IMR-90 (cell line): ENCODE results near the gene CMC2. TPM values are rescaled to one million over a fixed set of nuclear protein-coding genes. Genes with fewer than 3 reads are reported as not detected.

ENCODE experiments used
- ATAC-seq: fragments of 200-7000 bp; cut with Tn5 transposase; 2 replicates; pipeline ENCODE4 v1.9.1; 2020; ENCODE audit warnings: low read depth, mild to moderate bottlenecking, moderate library complexity
- BruUV-seq: library from RNA; stranded (reverse); fragments of 400-500 nt; replicated peaks from 2 replicates; lab custom pipeline; 2021; lab: Mats Ljungman, UMichigan
- CTCF ChIA-PET: fragments of 300-600 bp; formaldehyde crosslinking; extraction: SDS; loops from one replicate; lab custom pipeline; 2021; ENCODE audit warnings: antibody characterized with exemption; lab: Yijun Ruan, JAX
- POLR2A ChIA-PET: fragments of 300-600 bp; sonication (Branson Sonifier 250); formaldehyde crosslinking; loops from one replicate; lab custom pipeline; 2022; ENCODE audit warnings: antibody characterized with exemption; ENCODE audit not compliant: unreplicated experiment; lab: Charles Lee
- DNase-seq: peaks from one replicate; pipeline ENCODE4 v3.0.0; 2013
- H2AFZ ChIP-seq: replicated peaks from 2 replicates; pipeline ENCODE3; 2013; ENCODE audit warnings: low read length, mild to moderate bottlenecking; ENCODE audit not compliant: poor library complexity
- H2AK5ac ChIP-seq: 2 replicates; pipeline ENCODE4 v1.6.1; 2013; ENCODE audit warnings: low read depth, low read length, inconsistent platforms
- H2AK9ac ChIP-seq: replicated peaks from 2 replicates; pipeline ENCODE3; 2013; ENCODE audit warnings: mild to moderate bottlenecking, low read depth, low read length, moderate library complexity; ENCODE audit not compliant: poor library complexity
- H2BK120ac ChIP-seq: 2 replicates; pipeline ENCODE4 v1.6.1; 2013; ENCODE audit warnings: low read depth, low read length, inconsistent platforms
- H2BK15ac ChIP-seq: 3 replicates; pipeline ENCODE4 v1.6.1; 2013; ENCODE audit warnings: low read depth, low read length, inconsistent platforms
- H2BK20ac ChIP-seq: 2 replicates; pipeline ENCODE4 v1.6.1; 2013; ENCODE audit warnings: low read depth, mild to moderate bottlenecking, inconsistent platforms, low read length, moderate library complexity
- H2BK5ac ChIP-seq: 2 replicates; pipeline ENCODE4 v1.6.1; 2013; ENCODE audit warnings: mild to moderate bottlenecking, low read depth, low read length, inconsistent platforms; ENCODE audit not compliant: poor library complexity, severe bottlenecking
- H3K14ac ChIP-seq: replicated peaks from 2 replicates; pipeline ENCODE4 v1.6.1; 2013; ENCODE audit warnings: low read depth, low read length, inconsistent platforms
- H3K18ac ChIP-seq: 2 replicates; pipeline ENCODE4 v1.6.1; 2013; ENCODE audit warnings: low read depth, low read length, control low read depth
- H3K23ac ChIP-seq: 2 replicates; pipeline ENCODE4 v1.6.1; 2013; ENCODE audit warnings: low read depth, low read length, inconsistent platforms
- H3K27ac ChIP-seq: 2 replicates; pipeline ENCODE4 v1.5.1; 2013; ENCODE audit warnings: mild to moderate bottlenecking, control low read depth, low read length; ENCODE audit not compliant: insufficient read depth
- H3K27me3 ChIP-seq: 2 replicates; pipeline ENCODE4 v1.6.1; 2013; ENCODE audit warnings: low read length; ENCODE audit not compliant: control insufficient read depth, insufficient read depth
- H3K36me3 ChIP-seq: 2 replicates; pipeline ENCODE4 v1.6.1; 2013; ENCODE audit warnings: low read length, mixed read lengths; ENCODE audit not compliant: control insufficient read depth, insufficient read depth
- H3K4ac ChIP-seq: 2 replicates; pipeline ENCODE4 v1.6.1; 2013; ENCODE audit warnings: low read depth, low read length, inconsistent platforms
- H3K4me1 ChIP-seq: 2 replicates; pipeline ENCODE4 v1.6.1; 2013; ENCODE audit warnings: low read length, mixed read lengths; ENCODE audit not compliant: control insufficient read depth, insufficient read depth
- H3K4me2 ChIP-seq: 2 replicates; pipeline ENCODE4 v1.6.1; 2013; ENCODE audit warnings: low read depth, mild to moderate bottlenecking, control low read depth, low read length, moderate library complexity
- H3K4me3 ChIP-seq: 2 replicates; pipeline ENCODE4 v1.5.1; 2013; ENCODE audit warnings: low read depth, mild to moderate bottlenecking, control low read depth, low read length, moderate library complexity; ENCODE audit not compliant: insufficient read depth
- H3K56ac ChIP-seq: 2 replicates; pipeline ENCODE4 v1.6.1; 2013; ENCODE audit warnings: low read length, inconsistent platforms; ENCODE audit not compliant: insufficient read depth; ENCODE audit errors: extremely low read depth
- H3K79me1 ChIP-seq, 2 experiments: 2 replicates each; pipeline ENCODE4 v1.6.1; 2013; ENCODE audit warnings: low read length in 2 of 2, inconsistent platforms in 1 of 2, low read depth in 1 of 2
- H3K9ac ChIP-seq: 2 replicates; pipeline ENCODE4 v1.6.1; 2013; ENCODE audit warnings: low read depth, low read length, control low read depth
- H3K9me1 ChIP-seq: 2 replicates; pipeline ENCODE4 v1.6.1; 2013; ENCODE audit warnings: low read length, inconsistent platforms; ENCODE audit not compliant: insufficient read depth
- H3K9me3 ChIP-seq: 2 replicates; pipeline ENCODE4 v1.6.1; 2013; ENCODE audit warnings: low read length; ENCODE audit not compliant: control insufficient read depth, insufficient read depth
- H4K20me1 ChIP-seq: 2 replicates; pipeline ENCODE4 v1.6.1; 2013; ENCODE audit warnings: low read length, inconsistent platforms; ENCODE audit not compliant: insufficient read depth
- H4K5ac ChIP-seq: 2 replicates; pipeline ENCODE4 v1.6.1; 2013; ENCODE audit warnings: mild to moderate bottlenecking, low read depth, low read length, control low read depth
- H4K8ac ChIP-seq, 2 experiments: 2 replicates each; pipeline ENCODE4 v1.6.1; 2013; ENCODE audit warnings: low read depth in 2 of 2, low read length in 2 of 2, control low read depth in 1 of 2, inconsistent platforms in 1 of 2
- H4K91ac ChIP-seq: 2 replicates; pipeline ENCODE4 v1.6.1; 2013; ENCODE audit warnings: low read depth, low read length, inconsistent platforms; ENCODE audit not compliant: insufficient read depth
- BHLHE40 ChIP-seq: fragments of 150-350 bp; IDR thresholded peaks from 2 replicates; pipeline ENCODE4 v1.6.1; 2016; ENCODE audit warnings: mild to moderate bottlenecking, low read depth, low read length
- CEBPB ChIP-seq: IDR thresholded peaks from 2 replicates; pipeline ENCODE4 v1.6.1; 2012; ENCODE audit warnings: low read depth, low read length, improper control_type of control experiment
- ELK1 ChIP-seq: fragments of 150-350 bp; IDR thresholded peaks from 2 replicates; pipeline ENCODE4 v1.6.1; 2016; ENCODE audit warnings: low read depth, mild to moderate bottlenecking, low read length, moderate library complexity, borderline replicate concordance
- FOS ChIP-seq: fragments of 150-350 bp; IDR thresholded peaks from 2 replicates; pipeline ENCODE4 v1.6.1; 2016; ENCODE audit warnings: low read depth, low read length
- MAFK ChIP-seq: IDR thresholded peaks from 2 replicates; pipeline ENCODE4 v1.6.1; 2012; ENCODE audit warnings: low read depth, low read length, improper control_type of control experiment
- MAZ ChIP-seq: IDR thresholded peaks from 2 replicates; pipeline ENCODE4 v1.6.1; 2012; ENCODE audit warnings: low read depth, mild to moderate bottlenecking, low read length, improper control_type of control experiment, moderate library complexity, borderline replicate concordance
- MXI1 ChIP-seq: IDR thresholded peaks from 2 replicates; pipeline ENCODE4 v1.6.1; 2012; ENCODE audit warnings: low read depth, mild to moderate bottlenecking, low read length, moderate library complexity, borderline replicate concordance
- NFE2L2 ChIP-seq: fragments of 150-350 bp; IDR thresholded peaks from 2 replicates; pipeline ENCODE4 v1.6.1; 2016; ENCODE audit warnings: low read depth, mild to moderate bottlenecking, low read length
- POLR2A ChIP-seq: IDR thresholded peaks from 2 replicates; pipeline ENCODE4 v1.6.1; 2012; ENCODE audit warnings: mild to moderate bottlenecking, low read depth, low read length
- RAD21 ChIP-seq: IDR thresholded peaks from 2 replicates; pipeline ENCODE4 v1.6.1; 2012; ENCODE audit warnings: low read length, improper control_type of control experiment
- RCOR1 ChIP-seq: IDR thresholded peaks from 2 replicates; pipeline ENCODE4 v1.6.1; 2012; ENCODE audit warnings: mild to moderate bottlenecking, low read length, improper control_type of control experiment; ENCODE audit not compliant: insufficient replicate concordance
- RFX5 ChIP-seq: IDR thresholded peaks from 2 replicates; pipeline ENCODE4 v1.8.0; 2012; ENCODE audit warnings: low read depth, mild to moderate bottlenecking, low read length, moderate library complexity
- SMC3 ChIP-seq: fragments of 150-350 bp; IDR thresholded peaks from 2 replicates; pipeline ENCODE4 v1.6.1; 2016; ENCODE audit warnings: low read depth, mild to moderate bottlenecking, antibody characterized with exemption, low read length, moderate library complexity
- WGBS, 2 experiments: methylation state at CpG; one replicate each; pipeline versions ENCODE4 v1.1.5 to v1.1.7; 2013; ENCODE audit warnings: missing lambda C conversion rate in 2 of 2; ENCODE audit not compliant: insufficient read length in 1 of 2; ENCODE audit errors: extremely low coverage in 2 of 2; 5-methylcytosine and 5-hydroxymethylcytosine counted together
- dilution Hi-C: fragments of 300-500 bp; cut with HindIII; formaldehyde crosslinking; loops from one replicate; pipeline ENCODE4 v1.14.3; 2018; ENCODE audit warnings: low sequenced_read_pairs; ENCODE audit not compliant: unreplicated experiment
- in situ Hi-C: fragments of 300-500 bp; cut with MboI; formaldehyde crosslinking; loops from 3 replicates; pipeline ENCODE4 v1.14.3; 2019; ENCODE audit warnings: low sequenced_read_pairs, inconsistent platforms, mixed read lengths
- intact Hi-C: fragments of 100-400 bp; cut with micrococcal nuclease; formaldehyde crosslinking; loops from 2 replicates; pipeline ENCODE4 v1.10.0; 2022
- polyA plus RNA-seq, 3 experiments: library from polyadenylated mRNA; depleted of rRNA; stranded (reverse); fragments of >200 nt; gene quantifications; 2 replicates each; pipeline ENCODE4 v1.2.3, GENCODE V29; 2012; ENCODE audit warnings: low replicate concordance in 1 of 3
- total RNA-seq: library from RNA; depleted of rRNA; stranded (reverse); fragments of >200 nt; gene quantifications from 2 replicates; pipeline ENCODE4 v1.2.3, GENCODE V29; 2012
- TF ChIP-seq, protein P1 (sequence below): conservative IDR thresholded peaks from 2 replicates; pipeline ENCODE4 v1.5.1; 2012; ENCODE audit warnings: mild to moderate bottlenecking, low read depth, low read length, improper control_type of control experiment
- TF ChIP-seq, protein P2 (sequence below): fragments of 150-350 bp; IDR thresholded peaks from 2 replicates; pipeline ENCODE4 v1.6.1; 2017; ENCODE audit warnings: mild to moderate bottlenecking, antibody characterized with exemption, low read length, low read depth

CMC2 gene
- total and polyA plus RNA-seq, 2 of the 4 experiments (the other 2 are of a cell fraction): 57.0 to 104 TPM

DNA sequence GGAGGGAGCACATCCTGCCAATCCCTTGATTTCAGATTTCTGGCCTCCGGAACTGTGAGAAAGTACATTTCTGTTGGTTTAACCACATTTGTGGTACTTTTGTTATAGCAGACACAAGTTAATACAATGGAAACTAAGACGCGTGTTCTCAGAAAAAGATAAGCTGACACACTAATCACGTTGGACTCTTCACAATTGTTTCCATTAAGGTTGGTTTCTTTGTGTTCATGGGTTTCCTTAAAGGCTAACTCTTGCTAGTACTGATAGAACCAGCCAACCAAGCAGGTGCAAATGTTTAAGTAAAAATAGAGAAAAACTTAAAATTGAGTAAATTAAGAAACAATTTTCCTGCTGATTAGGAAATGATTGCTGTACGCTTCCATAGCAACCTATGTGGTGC lies 59.4 kb downstream of the CMC2 start:
- intact Hi-C loops: no loop called here
- no peaks in the 10 kb centered on the region for H4K20me1 ChIP-seq
- no peaks in the 10 kb centered on the region for H3K36me3 ChIP-seq
- H2AK5ac ChIP-seq: no peak overlapping the region
- TF ChIP-seq FOS (no peak), RFX5 (no peak), RAD21 (no peak), MXI1 (no peak), POLR2A (no peak), SMC3 (no peak), CEBPB (no peak), BHLHE40 (no peak), RCOR1 (no peak), ELK1 (no peak), MAFK (no peak), MAZ (no peak), NFE2L2 (no peak)
- TF ChIP-seq, protein P1, sequence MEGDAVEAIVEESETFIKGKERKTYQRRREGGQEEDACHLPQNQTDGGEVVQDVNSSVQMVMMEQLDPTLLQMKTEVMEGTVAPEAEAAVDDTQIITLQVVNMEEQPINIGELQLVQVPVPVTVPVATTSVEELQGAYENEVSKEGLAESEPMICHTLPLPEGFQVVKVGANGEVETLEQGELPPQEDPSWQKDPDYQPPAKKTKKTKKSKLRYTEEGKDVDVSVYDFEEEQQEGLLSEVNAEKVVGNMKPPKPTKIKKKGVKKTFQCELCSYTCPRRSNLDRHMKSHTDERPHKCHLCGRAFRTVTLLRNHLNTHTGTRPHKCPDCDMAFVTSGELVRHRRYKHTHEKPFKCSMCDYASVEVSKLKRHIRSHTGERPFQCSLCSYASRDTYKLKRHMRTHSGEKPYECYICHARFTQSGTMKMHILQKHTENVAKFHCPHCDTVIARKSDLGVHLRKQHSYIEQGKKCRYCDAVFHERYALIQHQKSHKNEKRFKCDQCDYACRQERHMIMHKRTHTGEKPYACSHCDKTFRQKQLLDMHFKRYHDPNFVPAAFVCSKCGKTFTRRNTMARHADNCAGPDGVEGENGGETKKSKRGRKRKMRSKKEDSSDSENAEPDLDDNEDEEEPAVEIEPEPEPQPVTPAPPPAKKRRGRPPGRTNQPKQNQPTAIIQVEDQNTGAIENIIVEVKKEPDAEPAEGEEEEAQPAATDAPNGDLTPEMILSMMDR: no peak
- TF ChIP-seq, protein P2, sequence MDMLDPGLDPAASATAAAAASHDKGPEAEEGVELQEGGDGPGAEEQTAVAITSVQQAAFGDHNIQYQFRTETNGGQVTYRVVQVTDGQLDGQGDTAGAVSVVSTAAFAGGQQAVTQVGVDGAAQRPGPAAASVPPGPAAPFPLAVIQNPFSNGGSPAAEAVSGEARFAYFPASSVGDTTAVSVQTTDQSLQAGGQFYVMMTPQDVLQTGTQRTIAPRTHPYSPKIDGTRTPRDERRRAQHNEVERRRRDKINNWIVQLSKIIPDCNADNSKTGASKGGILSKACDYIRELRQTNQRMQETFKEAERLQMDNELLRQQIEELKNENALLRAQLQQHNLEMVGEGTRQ: no peak
- no peak overlapping the region for H2AK9ac ChIP-seq
- WGBS, 2 experiments: no CpG with 5 or more reads among the region's 5 CpGs
- no peak overlapping the region for H2BK15ac ChIP-seq
- H3K18ac ChIP-seq: no peak overlapping the region
- no peak overlapping the region for H2BK20ac ChIP-seq
- no peak overlapping the region for H3K14ac ChIP-seq
- ChIA-PET POLR2A (no interaction called here), CTCF (no interaction called here)
- H3K4me1 ChIP-seq: no peaks in the 10 kb centered on the region
- H3K9me1 ChIP-seq: no peaks in the 10 kb centered on the region
- no peak overlapping the region for H3K4ac ChIP-seq
- H3K4me3 ChIP-seq: no peak overlapping the region
- no peak overlapping the region for H3K27ac ChIP-seq
- no peak overlapping the region for H3K9ac ChIP-seq
- H3K56ac ChIP-seq: no peak overlapping the region
- DNase-seq: no peak
- in situ Hi-C loops: no loop called here
- ATAC-seq: no peak
- peaks cover 3% of the 10 kb centered on the region; the same call in 1 of the 2 replicates for H3K27me3 ChIP-seq
- BruUV-seq: no TSS peak
- no peak overlapping the region for H3K23ac ChIP-seq
- no peak overlapping the region for H2BK5ac ChIP-seq
- no peak overlapping the region for H4K5ac ChIP-seq
- H3K9me3 ChIP-seq: peaks cover 3% of the 10 kb centered on the region; the same call in 1 of the 2 replicates
- dilution Hi-C loops: no loop called here
- no peak overlapping the region for H4K91ac ChIP-seq
- no peak overlapping the region for H2BK120ac ChIP-seq
- no peak overlapping the region for H3K4me2 ChIP-seq
- no peaks in the 10 kb centered on the region for H3K79me1 ChIP-seq
- H2AFZ ChIP-seq: no peak overlapping the region
- H4K8ac ChIP-seq: no peak overlapping the region
